GM15510 (cell line): ENCODE results near the gene CPXM2.

Source experiments
- POLR2A ChIP-seq: IDR thresholded peaks from 3 replicates; pipeline ENCODE4 v1.6.1; 2011; ENCODE audit warnings: borderline replicate concordance; ENCODE audit not compliant: insufficient read length; ENCODE audit errors: extremely low read depth

Gene CPXM2

DNA sequence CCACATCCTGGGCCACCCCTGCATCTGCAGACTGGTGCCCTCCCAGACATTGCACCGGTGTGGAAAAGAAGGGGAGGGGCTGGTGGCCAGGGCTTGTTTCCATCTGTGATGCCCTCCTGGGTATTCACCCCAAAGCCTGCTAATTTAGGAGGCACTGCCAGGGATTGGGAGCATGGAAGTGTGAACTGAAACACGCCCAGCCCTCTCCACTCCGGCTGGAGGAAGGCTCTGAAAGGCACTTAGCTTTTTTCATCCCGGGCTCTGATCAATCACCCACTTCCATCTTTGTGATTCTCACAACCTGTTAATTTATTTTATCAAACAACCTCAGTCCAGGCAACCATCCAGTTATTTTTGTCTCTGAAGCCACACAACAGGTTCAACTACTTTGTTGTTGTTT, 20.9 kb upstream of the CPXM2 start:
- TF ChIP-seq POLR2A: no peak

DNA sequence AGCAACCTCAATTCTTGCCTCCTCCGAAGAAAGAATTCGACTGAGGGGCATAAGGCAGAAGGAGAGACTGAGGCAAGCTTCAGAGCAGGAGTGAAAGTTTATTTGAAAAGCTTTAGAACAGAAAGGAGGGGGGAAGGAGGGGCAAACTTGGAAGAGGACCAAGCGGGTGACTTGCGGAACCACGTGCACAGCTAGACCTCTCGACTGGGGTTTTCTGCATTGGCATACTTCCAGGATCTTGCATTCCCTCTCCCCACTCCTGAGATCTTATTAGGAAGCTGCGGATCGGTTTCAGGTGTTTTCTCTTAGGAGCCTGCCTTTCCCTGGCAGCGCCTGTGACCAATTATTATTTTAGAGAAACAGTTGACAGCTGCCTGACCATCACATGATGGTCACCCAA, 20.3 kb upstream of the CPXM2 start:
- TF ChIP-seq POLR2A: no peak

DNA sequence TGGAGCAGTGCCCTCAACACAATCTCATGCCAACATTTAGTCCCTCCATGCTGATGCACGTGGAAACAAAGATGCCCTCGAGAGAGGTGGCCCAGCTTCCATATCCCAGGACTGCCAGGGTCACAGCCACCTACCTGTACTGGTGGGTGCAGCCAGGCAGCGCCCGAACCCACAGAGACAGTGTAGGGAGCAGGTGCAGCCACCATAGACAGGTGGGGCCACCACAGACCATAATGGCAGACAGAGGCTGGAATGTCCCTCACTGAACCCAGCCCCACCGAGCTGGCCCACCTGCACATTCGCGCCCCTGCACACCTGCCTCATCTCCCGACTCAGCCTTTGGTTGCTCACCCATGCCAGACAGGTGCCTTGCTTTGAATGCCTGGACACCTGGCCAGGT, 18.3 kb upstream of the CPXM2 start:
- no peak for TF ChIP-seq POLR2A

GRCh38 chr10:123909426-123909825, 17.8 kb upstream of the CPXM2 start:
- no peak for TF ChIP-seq POLR2A

DNA sequence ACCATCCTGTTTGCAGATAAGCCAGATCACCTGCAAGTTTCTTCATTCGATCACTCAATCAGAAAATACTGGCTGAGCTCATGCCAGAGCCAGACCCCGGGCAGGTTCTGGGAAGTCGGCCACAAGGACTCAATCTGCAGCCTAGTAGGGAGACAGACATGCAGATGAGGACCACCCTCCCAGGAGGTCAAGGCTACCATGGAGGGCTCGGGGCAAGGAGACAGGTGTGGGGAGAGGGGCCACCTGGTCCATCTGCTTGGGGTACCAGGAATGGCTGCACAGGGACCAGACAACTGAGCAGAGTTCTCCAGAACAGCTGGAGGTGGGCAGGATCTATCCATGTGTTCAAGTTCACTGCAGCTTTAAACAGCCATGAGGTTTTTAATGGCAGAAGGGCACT, 16.8 kb upstream of the CPXM2 start:
- TF ChIP-seq POLR2A: no peak

GRCh38 chr10:123906884-123907652, 15.5 kb upstream of the CPXM2 start:
- no peak for TF ChIP-seq POLR2A

DNA sequence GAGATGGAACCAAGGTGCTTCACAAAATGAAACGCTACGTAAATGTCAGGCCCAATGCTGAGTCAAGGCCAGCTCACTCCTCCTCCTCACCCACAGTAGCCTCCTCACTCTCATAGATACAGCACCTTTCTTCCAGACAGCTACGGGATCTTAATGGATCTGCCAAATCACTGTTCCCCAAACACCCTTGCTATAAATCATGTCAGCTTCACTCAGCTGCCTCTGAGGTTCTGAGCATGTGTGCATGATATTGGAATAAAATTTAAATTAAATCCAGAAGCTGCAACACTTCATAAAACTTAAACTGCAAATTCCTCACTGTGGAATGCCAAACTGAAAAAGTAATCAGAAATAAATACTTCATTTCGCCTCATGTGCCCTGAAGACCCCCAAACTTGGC, 14.7 kb upstream of the CPXM2 start:
- TF ChIP-seq POLR2A: no peak

DNA sequence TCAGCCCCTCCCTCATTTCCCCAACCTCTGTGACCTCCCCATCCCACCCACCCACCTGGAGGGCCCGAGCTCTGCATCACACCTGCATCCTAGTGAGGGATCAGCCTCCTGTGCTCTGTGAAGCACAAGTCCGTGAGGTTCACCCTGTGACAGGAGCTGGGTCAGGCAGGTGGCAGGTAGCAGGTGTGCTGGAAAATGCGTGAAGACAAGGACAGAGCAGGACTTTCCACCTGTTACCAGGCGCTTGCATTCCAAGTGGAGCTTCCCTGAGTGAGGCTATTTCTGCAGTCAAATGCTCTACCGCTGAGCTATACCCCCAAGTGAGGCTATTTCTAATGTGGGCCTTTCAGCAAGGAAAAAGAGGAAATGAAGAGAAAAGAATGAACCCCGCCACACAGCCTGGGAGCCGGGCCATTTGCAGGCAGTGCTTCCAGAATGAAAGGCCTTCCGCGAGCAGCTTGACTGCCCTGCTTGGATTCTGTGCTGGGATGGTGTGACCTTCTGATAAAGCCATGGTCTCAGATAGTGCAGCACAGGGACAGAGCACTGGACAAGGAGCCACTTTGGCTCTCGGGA, 13.3 kb upstream of the CPXM2 start:
- TF ChIP-seq POLR2A: no peak

DNA sequence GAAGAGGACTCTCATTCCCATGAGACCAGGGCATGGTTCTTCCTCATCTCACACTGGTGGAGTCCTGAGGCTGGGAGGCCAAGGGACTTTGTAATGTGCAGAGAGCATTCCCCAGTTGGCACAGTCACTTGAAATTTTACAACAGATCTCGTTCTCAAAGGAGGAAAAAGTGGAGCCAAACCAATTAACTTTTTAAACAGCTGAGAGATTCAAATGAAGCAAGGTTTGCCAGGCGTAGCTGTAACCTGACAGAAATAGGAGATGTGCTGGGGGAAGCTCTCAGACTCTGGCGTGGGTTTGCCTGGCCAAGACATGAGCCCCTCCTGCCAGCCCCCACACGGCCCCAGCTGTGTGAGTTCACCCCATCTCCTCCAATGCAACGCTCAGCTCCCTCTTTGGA, 12.0 kb upstream of the CPXM2 start:
- TF ChIP-seq POLR2A: no peak

GRCh38 chr10:123901621-123902020, 10.0 kb upstream of the CPXM2 start:
- TF ChIP-seq POLR2A: no peak

GRCh38 chr10:123897146-123897545, 5.5 kb upstream of the CPXM2 start:
- TF ChIP-seq POLR2A: no peak

DNA sequence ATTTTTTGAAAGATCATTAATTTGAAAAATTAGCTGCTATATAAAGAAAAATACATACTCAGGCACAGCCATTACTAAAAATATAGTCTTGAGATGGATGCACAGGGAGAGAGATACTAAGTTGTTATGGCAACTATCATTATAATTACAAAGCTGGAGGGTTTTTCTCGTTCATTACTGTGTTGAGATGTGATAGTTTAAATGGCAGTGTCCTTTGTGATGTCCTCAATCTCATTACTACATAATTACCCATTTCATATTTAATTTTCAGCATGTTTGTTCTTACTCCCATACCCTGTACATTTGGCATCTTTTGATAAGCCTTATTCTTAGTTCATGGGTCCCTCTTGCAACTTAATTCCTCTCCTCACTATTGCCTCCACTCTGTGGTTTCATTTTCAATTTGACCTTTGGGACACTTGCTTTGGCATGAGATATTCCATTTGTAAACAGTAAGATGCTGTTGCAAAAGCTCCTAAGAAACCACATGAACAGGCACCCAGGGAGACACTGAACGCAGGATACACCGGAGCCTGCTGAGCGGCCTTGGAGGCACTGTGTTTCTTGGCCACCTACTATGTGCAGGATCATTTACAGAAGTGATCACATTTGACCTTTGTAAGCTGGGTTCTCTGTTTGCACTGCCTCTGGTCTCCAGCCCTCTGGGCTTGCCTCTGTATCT, 4.8 kb upstream of the CPXM2 start:
- no peak for TF ChIP-seq POLR2A

- no peak for TF ChIP-seq POLR2A
Observed at GRCh38 chr10:123893651-123894050, 2.0 kb upstream of the CPXM2 start.

DNA sequence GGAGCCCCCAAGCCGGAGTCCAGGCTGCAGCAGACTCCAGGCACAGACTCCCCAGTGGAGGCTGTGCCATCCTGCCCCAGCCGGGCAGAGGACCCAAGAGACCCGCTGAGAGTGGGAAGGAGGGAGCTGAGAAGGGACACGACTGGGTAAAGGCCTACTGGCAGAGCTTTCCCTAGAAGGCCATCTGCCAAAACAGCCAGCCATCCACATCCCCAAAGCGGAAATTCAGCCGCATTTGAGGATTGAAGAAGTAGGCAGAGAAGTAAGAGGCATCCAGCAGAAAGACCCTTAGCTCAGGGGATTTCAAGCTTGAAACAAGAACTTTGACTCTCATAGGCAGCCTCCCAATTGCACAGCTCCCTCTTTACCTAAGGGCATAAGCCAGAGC, 857 bp downstream of the CPXM2 start:
- TF ChIP-seq POLR2A: no peak

DNA sequence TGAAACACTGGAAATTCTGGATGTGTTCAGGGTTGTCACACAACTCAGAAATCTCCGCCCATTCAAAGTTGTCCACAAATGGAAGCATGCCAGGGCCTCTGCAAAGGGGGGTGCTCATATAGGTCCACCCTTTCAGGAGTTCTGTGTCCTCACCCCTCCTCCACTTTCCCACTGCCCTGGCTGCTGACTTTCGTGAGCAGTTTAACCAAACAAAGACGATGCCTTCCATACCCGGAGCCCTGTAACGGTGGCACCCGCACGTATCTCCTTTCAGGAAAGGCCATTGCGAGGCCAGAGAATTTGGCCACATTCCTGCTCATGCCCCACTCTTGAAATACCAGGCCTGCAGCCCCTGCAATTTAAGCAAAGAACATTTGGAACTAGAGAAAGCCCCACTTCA, 1.4 kb downstream of the CPXM2 start:
- no peak for TF ChIP-seq POLR2A

- no peak for TF ChIP-seq POLR2A
Observed at GRCh38 chr10:123889821-123890220, 1.8 kb downstream of the CPXM2 start.
